HEK293 (cell line): Measurements from ENCODE around the gene GALNTL6.

ENCODE experiments used
- CTCF ChIA-PET: fragments of 350-600 bp; formaldehyde crosslinking; extraction: SDS; loops from one replicate; lab custom pipeline; 2021; ENCODE audit warnings: antibody characterized with exemption; lab: Yijun Ruan, JAX
- POLR2A ChIA-PET: fragments of 300-600 bp; formaldehyde crosslinking; extraction: SDS; loops from one replicate; lab custom pipeline; 2020; ENCODE audit warnings: antibody characterized with exemption, inconsistent platforms; lab: Yijun Ruan, JAX
- H3K27ac ChIP-seq: fragments of 200-500 bp; sonication (Bioruptor generic); 2 replicates; pipeline ENCODE4 v1.5.1; 2014; ENCODE audit warnings: low read depth, low read length, control low read depth, inconsistent platforms; ENCODE audit errors: extremely low read depth
- H3K36me3 ChIP-seq, 2 experiments: fragments of 200-500 bp in 1 of 2; sonication (Bioruptor generic) in 1 of 2; 1 replicate in 1 of 2; 2 replicates in 1 of 2; pipeline ENCODE4 v1.5.1; 2014 to 2017; ENCODE audit warnings: inconsistent platforms in 2 of 2, low read length in 2 of 2; ENCODE audit not compliant: control insufficient read depth in 2 of 2, insufficient read depth in 1 of 2
- H3K4me1 ChIP-seq: fragments of 200-500 bp; sonication (Bioruptor generic); 2 replicates; pipeline ENCODE4 v1.5.1; 2014; ENCODE audit warnings: mild to moderate bottlenecking, low read length, inconsistent platforms; ENCODE audit not compliant: control insufficient read depth, insufficient read depth
- H3K4me3 ChIP-seq: 2 replicates; pipeline ENCODE4 v1.5.1; 2011; ENCODE audit warnings: low read depth, mild to moderate bottlenecking, control low read depth, low read length, moderate library complexity
- H3K9me3 ChIP-seq: fragments of 200-500 bp; sonication (Bioruptor generic); 2 replicates; pipeline ENCODE4 v1.5.1; 2014; ENCODE audit warnings: low read depth, low read length, inconsistent platforms; ENCODE audit not compliant: control insufficient read depth, insufficient read depth
- BCL11A ChIP-seq: fragments of 450-650 bp; formaldehyde crosslinking; IDR thresholded peaks from 2 replicates; pipeline ENCODE4 v1.5.1; 2016; ENCODE audit warnings: low read depth, missing biosample characterization, missing genetic modification characterization
- GFI1B ChIP-seq: fragments of 450-650 bp; formaldehyde crosslinking; IDR thresholded peaks from 2 replicates; pipeline ENCODE4 v1.5.1; 2016; ENCODE audit warnings: missing biosample characterization, missing genetic modification characterization
- GLIS2 ChIP-seq: fragments of 450-650 bp; formaldehyde crosslinking; IDR thresholded peaks from 2 replicates; pipeline ENCODE4 v1.5.1; 2016; ENCODE audit warnings: missing biosample characterization, missing genetic modification characterization
- KLF16 ChIP-seq: fragments of 450-650 bp; formaldehyde crosslinking; IDR thresholded peaks from 2 replicates; pipeline ENCODE4 v1.5.1; 2017; ENCODE audit warnings: missing biosample characterization, missing genetic modification characterization
- PBX3 ChIP-seq: sonication (generic); formaldehyde crosslinking; IDR thresholded peaks from 2 replicates; pipeline ENCODE4 v1.8.1; 2022; ENCODE audit warnings: mild to moderate bottlenecking, moderate library complexity, missing genetic modification reagents
- PRDM6 ChIP-seq: fragments of 450-650 bp; formaldehyde crosslinking; IDR thresholded peaks from 2 replicates; pipeline ENCODE4 v1.5.1; 2017; ENCODE audit warnings: missing biosample characterization, missing genetic modification characterization
- ZBTB11 ChIP-seq: fragments of 450-650 bp; formaldehyde crosslinking; conservative IDR thresholded peaks from 2 replicates; pipeline ENCODE4 v1.5.1; 2016; ENCODE audit warnings: low read depth, missing biosample characterization, missing genetic modification characterization
- ZBTB21 ChIP-seq: fragments of 450-650 bp; formaldehyde crosslinking; IDR thresholded peaks from 2 replicates; pipeline ENCODE4 v1.5.1; 2017; ENCODE audit warnings: missing biosample characterization, missing genetic modification characterization
- ZBTB26 ChIP-seq: fragments of 450-650 bp; formaldehyde crosslinking; optimal IDR thresholded peaks from 2 replicates; pipeline ENCODE3; 2016; ENCODE audit warnings: missing biosample characterization, mild to moderate bottlenecking, missing genetic modification characterization
- ZEB2 ChIP-seq: fragments of 450-650 bp; formaldehyde crosslinking; IDR thresholded peaks from 2 replicates; pipeline ENCODE4 v1.5.1; 2016; ENCODE audit warnings: missing biosample characterization, missing genetic modification characterization
- ZFP41 ChIP-seq: fragments of 450-650 bp; formaldehyde crosslinking; IDR thresholded peaks from 2 replicates; pipeline ENCODE4 v1.5.1; 2016; ENCODE audit warnings: missing biosample characterization, missing genetic modification characterization, borderline replicate concordance
- ZNF114 ChIP-seq: fragments of 450-650 bp; formaldehyde crosslinking; IDR thresholded peaks from 2 replicates; pipeline ENCODE4 v1.5.0; 2017; ENCODE audit warnings: missing biosample characterization, missing genetic modification characterization
- ZNF132 ChIP-seq: fragments of 450-650 bp; formaldehyde crosslinking; IDR thresholded peaks from 2 replicates; pipeline ENCODE4 v1.5.1; 2017; ENCODE audit warnings: missing biosample characterization, missing genetic modification characterization, borderline replicate concordance
- ZNF155 ChIP-seq: fragments of 450-650 bp; formaldehyde crosslinking; IDR thresholded peaks from 2 replicates; pipeline ENCODE4 v1.5.1; 2016; ENCODE audit warnings: missing biosample characterization, missing genetic modification characterization
- ZNF354C ChIP-seq: fragments of 450-650 bp; formaldehyde crosslinking; IDR thresholded peaks from 2 replicates; pipeline ENCODE4 v1.5.1; 2016; ENCODE audit warnings: missing biosample characterization, missing genetic modification characterization, low read depth, borderline replicate concordance
- ZNF391 ChIP-seq: fragments of 450-650 bp; formaldehyde crosslinking; IDR thresholded peaks from 2 replicates; pipeline ENCODE4 v1.5.1; 2016; ENCODE audit warnings: low read depth, missing biosample characterization, missing genetic modification characterization, borderline replicate concordance
- ZNF404 ChIP-seq: fragments of 450-650 bp; formaldehyde crosslinking; IDR thresholded peaks from 2 replicates; pipeline ENCODE4 v1.5.1; 2017; ENCODE audit warnings: missing biosample characterization, missing genetic modification characterization
- ZNF426 ChIP-seq: fragments of 450-650 bp; formaldehyde crosslinking; IDR thresholded peaks from 2 replicates; pipeline ENCODE4 v1.5.1; 2017; ENCODE audit warnings: missing biosample characterization, missing genetic modification characterization, mild to moderate bottlenecking, inconsistent platforms, moderate library complexity
- ZNF433 ChIP-seq: fragments of 450-650 bp; formaldehyde crosslinking; IDR thresholded peaks from 2 replicates; pipeline ENCODE4 v1.5.1; 2016; ENCODE audit warnings: missing biosample characterization, missing genetic modification characterization, low read depth
- ZNF473 ChIP-seq: fragments of 450-650 bp; formaldehyde crosslinking; IDR thresholded peaks from 2 replicates; pipeline ENCODE4 v1.5.1; 2017; ENCODE audit warnings: missing biosample characterization, missing genetic modification characterization
- ZNF501 ChIP-seq: fragments of 450-650 bp; formaldehyde crosslinking; IDR thresholded peaks from 2 replicates; pipeline ENCODE4 v1.5.1; 2016; ENCODE audit warnings: missing biosample characterization, missing genetic modification characterization
- ZNF530 ChIP-seq: fragments of 450-650 bp; formaldehyde crosslinking; IDR thresholded peaks from 2 replicates; pipeline ENCODE4 v1.5.1; 2016; ENCODE audit warnings: low read depth, missing biosample characterization, missing genetic modification characterization
- ZNF544 ChIP-seq: fragments of 450-650 bp; formaldehyde crosslinking; IDR thresholded peaks from 2 replicates; pipeline ENCODE4 v1.5.0; 2017; ENCODE audit warnings: missing biosample characterization, missing genetic modification characterization
- ZNF624 ChIP-seq: fragments of 450-650 bp; formaldehyde crosslinking; IDR thresholded peaks from 2 replicates; pipeline ENCODE4 v1.5.1; 2017; ENCODE audit warnings: missing biosample characterization, missing genetic modification characterization
- ZNF660 ChIP-seq: fragments of 450-650 bp; IDR thresholded peaks from 2 replicates; pipeline ENCODE4 v1.5.1; 2018; ENCODE audit warnings: missing biosample characterization, mild to moderate bottlenecking, missing genetic modification characterization
- ZNF664 ChIP-seq: fragments of 450-650 bp; formaldehyde crosslinking; IDR thresholded peaks from 2 replicates; pipeline ENCODE4 v1.5.1; 2016; ENCODE audit warnings: missing biosample characterization, missing genetic modification characterization
- ZNF785 ChIP-seq: fragments of 450-650 bp; formaldehyde crosslinking; IDR thresholded peaks from 2 replicates; pipeline ENCODE4 v1.5.1; 2016; ENCODE audit warnings: missing biosample characterization, missing genetic modification characterization

Gene GALNTL6

GRCh38 chr4:172619218-172619617 is 806.0 kb downstream of the GALNTL6 start (continued):
- TF ChIP-seq ZBTB11 (no peak), ZNF404 (no peak)

GRCh38 chr4:172619798-172620197 is 806.6 kb downstream of the GALNTL6 start:
- no peaks in the 10 kb centered on the region for H3K9me3 ChIP-seq
- TF ChIP-seq ZNF664 (tag by site-specific recombination) (no peak), ZNF530 (tag by site-specific recombination) (no peak)
- H3K36me3 ChIP-seq, result no peaks in the 10 kb centered on the region
- ChIA-PET CTCF (no interaction called here), POLR2A (no interaction called here)
- no peaks in the 10 kb centered on the region for H3K4me1 ChIP-seq
- H3K27ac ChIP-seq, result no peak overlapping the region
- no peak overlapping the region for H3K4me3 ChIP-seq

GRCh38 chr4:172628263-172628662 is 815.1 kb downstream of the GALNTL6 start:
- no peaks in the 10 kb centered on the region for H3K4me1 ChIP-seq

GRCh38 chr4:172630280-172630679 is 817.1 kb downstream of the GALNTL6 start:
- no peak overlapping the region for H3K27ac ChIP-seq
- H3K4me1 ChIP-seq, result no peaks in the 10 kb centered on the region
- CTCF ChIA-PET, result interaction anchor here (0.6 kb wide), 1 partner anchor 60 kb away, joined by 5 read pairs; no protein-coding TSS in a partner anchor
- H3K4me3 ChIP-seq, result no peak overlapping the region
- no peaks in the 10 kb centered on the region for H3K9me3 ChIP-seq
- POLR2A ChIA-PET, result no interaction called here
- H3K36me3 ChIP-seq, result no peaks in the 10 kb centered on the region
- no peak for TF ChIP-seq ZNF354C (tag by site-specific recombination)
- no peak for TF ChIP-seq ZNF664 (tag by site-specific recombination)
- TF ChIP-seq ZNF155 (tag by site-specific recombination), result no peak
- no peak for TF ChIP-seq ZNF785 (tag by site-specific recombination)
- TF ChIP-seq ZNF660 (tag by site-specific recombination), result no peak
- no peak for TF ChIP-seq ZNF433 (tag by site-specific recombination)
- no peak for TF ChIP-seq ZNF426 (tag by site-specific recombination)
- no peak for TF ChIP-seq ZFP41
- no peak for TF ChIP-seq ZEB2 (tag by site-specific recombination)
- no peak for TF ChIP-seq BCL11A (tag by site-specific recombination)
- no peak for TF ChIP-seq ZNF391 (tag by site-specific recombination)
- TF ChIP-seq ZBTB26 (tag by site-specific recombination), result no peak
- no peak for TF ChIP-seq ZBTB21 (tag by site-specific recombination)
- TF ChIP-seq PRDM6 (tag by site-specific recombination), result no peak
- no peak for TF ChIP-seq ZNF530 (tag by site-specific recombination)

More at GRCh38 chr4:172628263-172628662, 815.1 kb downstream of the GALNTL6 start:
- no peaks in the 10 kb centered on the region for H3K9me3 ChIP-seq
- ChIA-PET POLR2A (no interaction called here), CTCF (no interaction called here)
- H3K4me3 ChIP-seq, result no peak overlapping the region
- no peaks in the 10 kb centered on the region for H3K36me3 ChIP-seq
- no peak overlapping the region for H3K27ac ChIP-seq
- TF ChIP-seq ZNF544 (tag by site-specific recombination) (no peak), ZNF132 (no peak), KLF16 (tag by site-specific recombination) (no peak), ZNF114 (tag by site-specific recombination) (no peak), GFI1B (tag by site-specific recombination) (no peak), GLIS2 (no peak), ZNF473 (no peak), ZNF624 (tag by site-specific recombination) (no peak), PBX3 (CRISPR knock-in tag) (no peak), ZNF501 (tag by site-specific recombination) (no peak)
